HCT116 (cell line): Measurements from ENCODE around the gene GTF2H4.

Experiments
- CEBPB ChIP-seq: IDR thresholded peaks from 2 replicates; pipeline ENCODE4 v1.6.1; 2012; ENCODE audit warnings: low read depth
- CTCF ChIP-seq, 3 experiments: fragments of 200-600 bp in 1 of 3; sonication (generic) in 1 of 3; IDR thresholded peaks in 2 of 3; conservative IDR thresholded peaks in 1 of 3; 2 replicates each; pipeline ENCODE4 v1.5.1; 2012 to 2017; ENCODE audit warnings: low read depth in 2 of 3, low read length in 2 of 3, antibody characterized with exemption in 1 of 3, borderline replicate concordance in 1 of 3, control low read depth in 1 of 3, mild to moderate bottlenecking in 1 of 3, mixed read lengths in 1 of 3, mixed run types in 1 of 3, moderate library complexity in 1 of 3; ENCODE audit not compliant: insufficient read depth in 1 of 3
- ELF1 ChIP-seq: IDR thresholded peaks from 2 replicates; pipeline ENCODE4 v1.6.1; 2012; ENCODE audit warnings: low read depth, borderline replicate concordance
- MAX ChIP-seq: IDR thresholded peaks from 2 replicates; pipeline ENCODE4 v1.6.1; 2012
- POLR2A ChIP-seq: IDR thresholded peaks from 2 replicates; pipeline ENCODE4 v1.7.0; 2011; ENCODE audit warnings: borderline replicate concordance; ENCODE audit not compliant: insufficient read depth, insufficient read length; ENCODE audit errors: extremely low read depth
- POLR2AphosphoS5 ChIP-seq: IDR thresholded peaks from 2 replicates; pipeline ENCODE4 v1.6.1; 2011; ENCODE audit warnings: mild to moderate bottlenecking, low read depth, low read length, moderate library complexity
- SP1 ChIP-seq: IDR thresholded peaks from 2 replicates; pipeline ENCODE4 v1.6.1; 2012; ENCODE audit warnings: low read depth
- ZBTB33 ChIP-seq: IDR thresholded peaks from 2 replicates; pipeline ENCODE4 v1.6.1; 2011; ENCODE audit warnings: mild to moderate bottlenecking, low read length, moderate library complexity; ENCODE audit not compliant: insufficient replicate concordance; ENCODE audit errors: extremely low read depth
- ZFX ChIP-seq: fragments of 450-650 bp; IDR thresholded peaks from 2 replicates; pipeline ENCODE4 v1.6.1; 2017

- TF ChIP-seq CEBPB (no peak), SP1 (no peak), POLR2AphosphoS5 (no peak), POLR2A (no peak), ZBTB33 (no peak), CTCF (IDR thresholded peaks at IDR 0.05 in 2 of 3, conservative IDR thresholded peaks at IDR 0.05 in 1 of 3; ENCODE audit: borderline replicate concordance in 1 of 3, insufficient read depth in 1 of 3, low read depth in 2 of 3, low read length in 2 of 3) (no peak), MAX (no peak), ZFX (no peak), ELF1 (no peak)
Observed at GRCh38 chr6:30960907-30961673, 53.1 kb downstream of the GTF2H4 start.
